Activated CD4-positive, CD25-positive, alpha-beta regulatory T cell treated with anti-CD3 and anti-CD28 coated beads, Interleukin-2, amount 50 U/mL, for 24 hours (primary cell): ENCODE data around the gene CLTC.

Experiments used
- ATAC-seq, 2 donors: fragments of 150-1000 bp; cut with Tn5 transposase; one replicate each; pipeline ENCODE4 v1.10.0; 2021; ENCODE audit warnings: mild to moderate bottlenecking in 1 of 2, moderate library complexity in 1 of 2

The CLTC gene

DNA sequence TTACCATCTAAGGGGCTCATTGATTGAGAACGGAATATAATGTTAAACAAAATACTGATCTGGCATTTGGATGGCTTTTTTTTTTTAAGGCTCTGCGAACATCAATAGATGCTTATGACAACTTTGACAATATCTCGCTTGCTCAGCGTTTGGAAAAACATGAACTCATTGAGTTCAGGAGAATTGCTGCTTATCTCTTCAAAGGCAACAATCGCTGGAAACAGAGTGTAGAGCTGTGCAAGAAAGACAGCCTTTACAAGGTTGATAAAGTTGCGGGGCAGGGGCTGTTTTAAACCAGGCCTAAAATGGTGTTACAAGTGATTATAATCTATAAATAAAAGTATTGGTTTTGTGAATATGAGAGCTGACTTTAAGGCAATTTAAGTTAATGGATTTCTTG, 65.3 kb downstream of the CLTC start:
- ATAC-seq = no peak

DNA sequence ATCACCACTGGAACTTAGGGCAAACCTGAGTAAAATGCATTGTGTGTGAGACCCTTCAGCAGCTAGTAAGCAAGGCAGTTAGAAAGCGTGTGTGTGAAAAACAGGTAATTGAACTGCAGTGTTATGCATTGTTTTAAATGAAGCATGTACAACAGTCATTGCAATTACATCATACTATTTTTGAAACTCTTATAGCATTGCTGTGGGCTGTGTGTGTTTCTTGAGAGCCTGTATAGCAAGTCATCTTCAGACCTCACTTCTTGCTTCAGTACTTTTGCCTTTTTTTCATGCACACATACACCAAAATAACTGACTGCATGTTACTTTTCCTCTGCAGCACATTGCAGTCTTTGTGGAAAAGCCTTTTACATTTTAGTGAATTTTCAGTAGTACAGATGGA, 68.3 kb downstream of the CLTC start:
- peak in 1 of 2 donors; percentile 41 for ATAC-seq

DNA sequence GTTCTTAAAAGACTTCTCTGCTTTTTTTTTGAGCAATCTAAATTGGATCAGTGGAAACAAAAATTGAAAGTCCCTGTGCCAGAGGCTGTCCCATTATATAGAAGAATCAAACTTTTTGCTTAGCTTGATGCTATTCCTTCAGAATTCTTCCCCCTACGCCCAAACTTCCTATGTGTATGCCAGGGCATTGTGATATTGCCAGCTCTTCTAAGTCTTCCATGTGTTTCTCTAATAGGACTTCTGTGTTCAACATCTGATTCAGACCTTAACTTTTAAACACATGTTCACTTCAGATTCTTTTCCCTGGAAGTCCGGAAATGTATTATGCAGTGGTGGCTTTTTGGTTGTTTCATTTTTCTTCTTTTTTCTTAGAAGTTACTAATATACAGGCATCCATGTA, 68.8 kb downstream of the CLTC start:
- ATAC-seq = no peak

GRCh38 chr17:59693582-59693981, 73.9 kb downstream of the CLTC start:
- no peak for ATAC-seq

DNA sequence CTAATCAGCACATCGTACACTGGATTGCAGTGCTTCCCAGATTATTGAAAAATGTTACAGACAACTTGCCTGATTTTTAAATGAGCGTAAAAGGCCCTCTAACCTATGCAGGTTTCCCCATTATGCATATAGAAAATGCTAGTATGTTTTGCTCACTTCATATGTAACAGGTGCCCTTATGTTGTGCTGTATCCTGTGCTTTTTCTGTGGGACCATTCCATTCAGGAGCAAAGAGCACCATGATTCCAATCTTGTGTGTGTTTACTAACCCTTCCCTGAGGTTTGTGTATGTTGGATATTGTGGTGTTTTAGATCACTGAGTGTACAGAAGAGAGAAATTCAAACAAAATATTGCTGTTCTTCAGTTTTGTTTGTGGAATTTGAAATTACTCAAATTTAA, 74.6 kb downstream of the CLTC start:
- no peak for ATAC-seq

- no peak for ATAC-seq
Observed at GRCh38 chr17:59695945-59696681, 76.4 kb downstream of the CLTC start.

- ATAC-seq = peak in 1 of 2 donors; percentile 15
Observed at GRCh38 chr17:59696682-59697277, 77.1 kb downstream of the CLTC start.

DNA sequence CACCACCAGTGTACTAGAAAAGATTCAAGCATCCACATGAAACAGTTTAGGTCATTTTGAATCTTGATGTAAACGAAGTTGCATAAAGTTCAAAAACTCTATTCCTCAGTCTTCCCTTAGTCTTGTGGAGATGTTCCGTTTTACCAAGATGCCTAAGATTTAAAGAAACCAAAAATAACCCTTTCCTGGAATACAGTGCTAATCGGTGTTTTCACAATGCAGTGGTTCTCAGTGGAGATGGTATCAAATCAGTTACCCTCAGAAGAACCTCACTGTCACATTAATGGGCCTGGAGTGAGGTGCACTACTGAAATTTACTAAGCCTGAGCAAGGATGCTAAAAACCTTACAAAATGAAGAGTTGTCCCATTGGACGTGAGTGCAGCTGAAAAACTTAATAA, 78.4 kb downstream of the CLTC start:
- ATAC-seq = no peak

DNA sequence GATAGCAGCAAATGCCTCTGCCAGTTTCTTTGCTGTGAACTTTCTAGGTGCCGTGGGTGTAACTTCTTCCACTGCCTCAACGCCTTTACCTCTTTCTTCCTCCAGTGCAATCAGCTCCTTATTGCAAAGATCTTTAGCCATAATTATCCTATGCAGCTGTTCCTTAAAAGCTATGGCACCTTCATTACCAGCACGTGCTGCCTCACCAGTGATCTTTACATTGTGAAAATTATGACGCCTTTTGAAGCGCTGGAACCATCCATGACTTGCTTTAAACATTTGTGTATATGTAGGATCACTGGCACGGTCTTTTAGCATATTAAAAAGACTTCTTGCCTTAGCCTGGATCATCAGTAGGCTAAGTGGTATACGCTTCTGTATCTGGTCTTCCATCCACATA, 79.5 kb downstream of the CLTC start:
- no peak for ATAC-seq

DNA sequence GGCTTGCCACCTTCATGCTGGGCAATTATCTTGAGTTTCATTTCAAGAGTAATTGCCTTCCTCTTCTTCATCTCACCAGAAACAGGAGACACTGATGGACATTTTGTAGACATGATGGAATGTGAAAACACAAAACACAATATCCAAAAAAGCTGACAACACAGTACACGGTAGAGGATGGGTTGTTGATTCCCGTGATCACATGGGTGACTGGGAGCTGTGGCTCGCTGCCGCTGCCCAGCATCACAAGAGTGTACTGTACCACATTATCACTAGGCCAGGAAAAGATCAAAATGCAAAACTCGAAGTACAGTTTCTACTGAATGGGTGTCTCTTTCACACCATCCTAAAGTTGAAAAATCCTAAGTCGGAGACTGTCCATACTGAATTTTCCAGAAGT, 80.1 kb downstream of the CLTC start:
- no peak for ATAC-seq

GRCh38 chr17:59702304-59702703, 82.6 kb downstream of the CLTC start:
- no peak for ATAC-seq

DNA sequence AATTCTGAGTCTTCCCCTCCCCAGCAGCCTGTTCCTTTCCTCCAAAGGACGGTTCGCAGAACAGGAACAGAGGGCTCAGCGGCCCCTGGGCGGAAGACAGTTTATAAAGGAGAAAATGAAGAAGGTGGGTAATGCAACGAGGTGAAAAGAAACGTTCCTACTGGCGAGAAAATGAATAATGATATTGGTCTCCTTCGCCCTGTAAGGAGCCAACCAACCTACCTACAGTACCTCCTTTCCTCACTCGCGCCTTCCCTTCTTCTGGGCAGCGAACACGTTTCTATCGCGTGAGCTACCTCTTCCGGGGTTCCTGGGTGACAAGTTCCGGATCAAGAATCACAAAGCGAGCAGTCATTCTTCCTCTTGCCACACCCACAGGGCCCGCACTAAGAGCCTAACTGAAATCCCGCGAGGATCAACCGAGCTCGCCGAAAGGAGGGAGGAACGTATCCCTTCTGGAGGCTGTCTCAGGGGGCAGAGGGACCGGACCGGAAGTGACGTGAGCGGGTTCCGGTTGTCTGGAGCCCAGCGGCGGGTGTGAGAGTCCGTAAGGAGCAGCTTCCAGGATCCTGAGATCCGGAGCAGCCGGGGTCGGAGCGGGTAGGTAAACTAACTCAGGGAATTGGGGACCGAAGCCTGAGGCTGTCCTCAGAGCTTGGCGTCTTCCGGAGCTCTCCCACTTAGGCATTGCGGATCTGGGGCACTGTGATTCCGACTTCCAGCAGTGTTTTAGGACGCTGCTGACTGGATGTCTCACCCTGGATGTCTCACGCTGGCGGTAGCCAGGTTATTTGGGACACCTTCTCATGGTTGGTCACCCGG, 87.7 kb downstream of the CLTC start, which contains the start of the genes PTRH2 and VMP1:
Gene PTRH2 (minus strand): TSS at position 282 of the 822 bp plus-strand sequence. CDS start 9,452 bp downstream, outside the sequence.
Gene VMP1 (plus strand): TSS at position 506 of the 822 bp plus-strand sequence. CDS start 23,793 bp downstream, outside the sequence.
- ATAC-seq = peak; percentile 99

DNA sequence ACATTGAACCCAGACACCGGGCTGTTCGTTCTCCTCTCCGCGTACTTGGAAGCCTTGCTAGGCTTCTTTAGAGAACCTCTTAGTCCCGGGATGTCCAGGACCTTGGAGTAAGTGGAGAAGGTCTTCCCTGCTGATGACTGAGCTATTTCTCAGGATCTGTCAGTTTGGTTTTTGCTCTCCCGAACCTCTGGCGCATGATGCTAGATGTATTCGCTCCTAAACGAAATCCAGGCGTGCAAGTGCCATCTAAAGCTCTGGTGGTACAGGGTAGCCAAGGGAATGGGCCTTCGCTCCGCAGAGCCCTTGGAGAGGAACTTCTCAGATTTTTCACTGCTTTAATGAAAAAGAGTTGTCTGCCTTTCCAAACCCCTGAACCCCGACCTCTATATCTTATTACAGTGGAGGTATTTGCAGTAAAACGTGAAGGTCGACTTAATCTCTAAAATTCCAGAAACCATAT, 88.3 kb downstream of the CLTC start:
- ATAC-seq = no peak

GRCh38 chr17:59711936-59712335, 92.2 kb downstream of the CLTC start:
- ATAC-seq = no peak

- no peak for ATAC-seq
Observed at GRCh38 chr17:59712862-59713261, 93.2 kb downstream of the CLTC start.

GRCh38 chr17:59714255-59714654, 94.6 kb downstream of the CLTC start:
- no peak for ATAC-seq

GRCh38 chr17:59716427-59716826, 96.7 kb downstream of the CLTC start:
- no peak for ATAC-seq

DNA sequence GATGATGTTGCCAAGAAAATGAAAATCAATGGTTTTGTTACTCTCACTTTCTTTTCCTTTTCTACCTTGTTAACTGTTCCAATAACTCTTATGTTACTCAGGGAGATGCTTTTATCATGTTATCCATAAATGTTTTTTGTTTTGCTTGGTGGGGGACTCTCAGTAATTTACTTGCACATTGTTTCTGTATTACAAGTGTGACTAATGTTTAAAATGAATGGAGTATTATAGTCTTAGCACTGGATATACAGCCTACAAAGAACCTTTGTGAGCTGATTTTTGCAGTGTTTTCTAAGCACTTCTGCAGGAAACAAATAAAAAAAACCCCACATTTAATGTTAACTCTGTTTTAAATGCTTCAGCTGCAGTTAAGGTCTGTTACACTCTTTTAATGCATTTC, 99.8 kb downstream of the CLTC start:
- ATAC-seq = no peak

DNA sequence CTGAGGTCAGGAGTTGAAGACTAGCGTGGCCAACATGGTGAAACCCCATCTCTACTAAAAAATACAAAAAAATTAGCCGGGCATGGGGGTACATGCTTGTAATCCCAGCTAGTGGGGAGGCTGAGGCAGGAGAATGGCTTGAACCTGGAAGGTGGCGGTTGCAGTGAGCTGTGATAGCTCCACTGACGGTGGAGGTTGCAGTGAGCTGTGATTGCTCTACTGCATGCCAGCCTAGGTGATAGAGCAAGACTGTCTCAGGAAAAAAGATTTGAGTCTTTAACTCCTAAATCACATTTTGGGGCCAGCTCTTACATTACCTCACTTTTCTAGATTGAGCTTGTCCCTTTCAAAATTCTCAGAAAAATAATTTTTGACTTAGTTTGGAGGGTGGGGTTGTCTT, 102.9 kb downstream of the CLTC start:
- no peak for ATAC-seq

DNA sequence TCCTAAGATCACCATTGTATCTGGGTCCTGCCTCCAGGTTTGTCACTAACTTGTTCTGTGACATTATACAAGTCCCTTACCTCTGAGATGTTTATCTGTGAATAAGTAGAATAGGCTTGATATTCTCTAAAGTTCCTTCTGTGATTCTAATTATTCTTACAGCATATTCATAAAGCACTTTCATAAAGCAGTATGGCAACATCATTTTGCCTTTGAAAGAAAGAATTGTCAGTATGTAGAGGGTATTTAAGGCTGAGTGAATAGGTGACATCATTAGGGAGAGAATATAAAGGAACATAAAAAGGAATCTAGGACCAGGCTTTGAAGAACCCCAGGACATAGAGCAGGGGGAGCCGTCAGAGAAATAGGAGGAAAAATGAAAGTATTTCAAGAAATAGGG, 103.3 kb downstream of the CLTC start:
- no peak for ATAC-seq

DNA sequence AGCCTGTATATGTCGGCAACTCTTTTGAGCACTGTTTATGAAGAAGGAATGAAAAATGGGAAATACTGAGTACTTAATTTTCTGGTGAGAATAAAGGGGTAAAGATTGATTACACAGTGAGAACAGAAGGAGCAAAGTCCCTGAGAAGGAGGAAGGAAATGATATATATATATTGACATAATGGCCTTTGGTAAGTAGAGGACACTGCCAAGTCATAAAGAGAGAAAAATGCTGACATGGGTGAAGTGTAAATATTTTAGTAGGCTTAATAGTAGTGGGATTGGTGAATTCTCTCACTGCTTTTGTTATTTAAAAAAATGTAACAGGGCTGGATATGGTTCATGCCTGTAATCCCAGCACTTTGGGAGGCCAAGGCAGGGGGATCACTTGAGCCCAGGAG, 103.9 kb downstream of the CLTC start:
- no peak for ATAC-seq

DNA sequence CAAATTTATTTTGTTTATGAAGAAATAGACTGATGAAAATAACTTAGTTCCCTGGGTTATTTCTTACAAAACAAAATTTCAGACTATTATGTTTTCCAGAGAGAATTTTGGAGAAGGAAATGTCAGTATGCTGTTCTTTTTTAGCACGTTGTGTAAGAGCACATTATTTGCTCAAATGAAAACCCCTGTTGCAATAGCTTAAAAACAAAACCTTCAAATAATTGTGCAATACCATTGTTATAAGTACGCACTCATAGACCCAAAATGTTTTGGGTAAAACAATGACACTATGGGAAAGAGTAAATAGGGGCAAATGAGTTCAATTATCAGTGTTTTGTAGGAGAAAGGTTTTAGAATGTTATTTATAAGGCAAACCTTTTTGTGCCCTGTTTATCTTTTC, 106.0 kb downstream of the CLTC start:
- ATAC-seq = no peak

DNA sequence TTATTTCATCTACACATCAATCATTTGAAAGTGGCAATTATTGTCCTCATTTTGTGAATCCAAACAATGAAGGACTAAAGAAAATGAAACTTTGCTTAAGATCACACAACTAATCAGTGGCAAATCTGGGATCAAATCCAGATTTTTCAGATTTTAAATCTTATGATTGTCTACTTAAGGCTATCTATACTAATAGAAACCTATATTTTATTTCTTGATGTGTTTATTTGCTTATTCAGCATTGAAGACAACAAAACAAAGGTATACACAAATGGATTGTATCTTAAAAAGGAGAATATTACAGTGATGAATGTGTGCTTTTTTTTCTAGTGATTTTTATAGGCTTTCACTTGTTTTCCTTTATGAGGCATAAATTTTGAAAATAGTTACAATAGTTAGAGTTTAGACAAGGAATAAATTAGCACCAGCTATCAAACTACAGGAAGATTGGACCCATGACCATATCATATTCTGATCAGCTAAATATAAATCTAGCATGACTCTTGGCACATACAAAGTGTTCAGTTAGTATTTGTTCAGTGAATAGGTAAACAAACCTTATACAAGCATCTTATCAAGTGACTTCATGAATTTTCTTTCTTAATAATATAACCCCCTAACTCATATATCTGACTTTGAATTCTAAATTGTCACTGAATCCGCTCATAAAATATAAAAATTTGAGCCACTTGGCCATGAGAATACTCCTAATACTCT, 108.3 kb downstream of the CLTC start:
- no peak for ATAC-seq
